HK-2 (cell line): Measurements from ENCODE around the gene ZNF839.
A peak's percentile ranks its signal among the peaks of the same experiment; 100 is the strongest.
"Not testable (repeated sequence)": the region's sequence is repeated elsewhere in the genome, so short reads cannot be mapped to it uniquely, and the experiment has no call there.

Experiments
- DNase-seq: peaks from one replicate; pipeline ENCODE4 v3.0.0-alpha.2; 2018; ENCODE audit not compliant: unreplicated experiment

The ZNF839 gene

GRCh38 chr14:102319351-102320032, at the start of gene ZNF839:
TSS of gene ZNF839 (plus strand) at chr14:102319746. CDS start at chr14:102319766, 20 bp downstream.
- peak; percentile 90 for DNase-seq

GRCh38 chr14:102272392-102272791, 47.2 kb upstream of the ZNF839 start:
- DNase-seq: no peak

- DNase-seq: no peak
These were observed 43.7 kb upstream of the ZNF839 start for GRCh38 chr14:102275866-102276265.

GRCh38 chr14:102277874-102278630, 41.5 kb upstream of the ZNF839 start:
- DNase-seq: no peak

- DNase-seq: no peak
These were observed 41.0 kb upstream of the ZNF839 start for GRCh38 chr14:102278631-102278935.

- peak; percentile 36 for DNase-seq
These were observed 40.3 kb upstream of the ZNF839 start for GRCh38 chr14:102279282-102279681.

- peak; percentile 88 for DNase-seq
These were observed 39.7 kb upstream of the ZNF839 start for GRCh38 chr14:102279688-102280348.

DNA sequence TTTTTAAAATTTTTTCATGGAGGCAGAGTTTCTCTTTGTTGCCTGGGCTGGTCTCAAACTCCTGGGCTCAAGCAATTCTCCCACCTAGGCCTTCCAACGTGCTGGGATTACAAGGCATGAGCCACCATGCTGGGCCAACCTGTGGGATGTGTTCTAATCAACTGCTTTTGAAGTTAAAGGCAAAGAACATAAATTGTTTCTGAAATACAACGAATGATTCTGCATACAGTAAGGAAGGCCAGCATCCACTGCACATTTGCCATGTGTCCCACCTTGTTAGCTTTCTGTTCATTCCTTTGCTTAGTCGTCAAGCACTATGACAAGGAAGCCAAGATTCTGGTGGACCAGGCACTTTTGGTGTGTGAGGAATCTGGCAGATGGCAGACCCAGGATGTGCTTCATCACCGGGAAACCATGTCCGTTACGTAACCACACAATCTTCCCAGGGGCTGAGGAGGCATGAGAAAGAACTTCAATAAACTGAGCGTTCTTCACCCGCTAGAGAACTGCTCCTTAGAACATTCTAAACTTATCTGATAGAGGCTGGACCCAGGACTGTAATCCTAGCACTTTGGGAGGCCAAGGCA, 39.1 kb upstream of the ZNF839 start:
- peak; percentile 73 for DNase-seq

DNA sequence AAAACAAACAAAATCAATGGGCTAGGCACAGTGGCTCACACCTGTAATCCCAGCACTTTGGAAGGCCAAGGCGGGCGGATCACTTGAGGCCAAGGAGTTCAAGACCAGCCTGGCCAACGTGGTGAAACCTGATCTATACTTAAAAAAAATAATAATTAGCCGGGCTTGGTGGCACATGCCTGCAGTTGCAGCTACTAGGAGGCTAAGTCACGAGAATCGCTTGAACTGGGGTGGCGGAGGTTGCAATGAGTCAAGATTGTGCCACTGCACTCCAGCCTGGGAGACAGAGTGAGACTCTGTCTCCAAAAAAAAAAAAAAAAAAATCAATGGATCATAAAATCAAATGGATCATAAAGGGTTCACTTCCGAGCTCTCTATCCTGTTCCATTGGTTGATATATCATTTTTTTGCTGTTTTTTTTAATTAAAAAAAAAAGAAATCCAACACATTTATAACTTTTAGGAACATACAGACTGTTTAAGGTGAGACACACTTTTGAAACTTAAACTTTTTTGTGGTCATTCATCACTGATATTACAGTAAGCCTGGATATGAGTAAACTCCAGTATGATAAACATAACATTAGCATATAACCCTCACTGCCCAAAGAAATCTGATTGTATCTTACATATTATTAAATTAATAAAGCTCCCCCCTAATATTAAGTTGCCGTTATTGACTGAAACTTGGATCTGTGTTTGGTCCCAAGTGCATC, 36.6 kb upstream of the ZNF839 start:
- DNase-seq: peak; percentile 28

DNA sequence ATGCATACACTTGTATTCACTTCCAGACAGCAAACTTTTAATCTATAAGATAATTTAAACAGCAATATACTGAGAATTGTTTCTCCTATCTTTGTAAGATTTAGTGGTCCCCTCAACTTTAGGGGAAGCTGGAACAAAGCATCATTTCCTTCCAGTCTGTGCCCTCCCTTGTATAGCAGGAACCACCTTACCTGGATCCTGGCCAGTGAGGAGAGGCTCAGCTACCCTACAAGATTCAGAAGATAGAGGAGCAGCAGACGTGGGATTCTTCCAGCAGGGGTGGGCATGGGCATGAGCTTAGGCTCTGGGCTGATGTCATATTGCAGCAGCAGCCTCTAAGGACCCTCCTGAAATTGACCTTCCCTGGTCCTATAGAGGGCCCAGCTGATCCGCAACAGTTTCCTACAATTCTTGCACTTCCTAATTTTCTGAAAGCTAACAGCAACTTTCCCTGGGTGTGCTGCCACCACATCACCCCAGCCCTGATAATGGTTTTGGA, 35.9 kb upstream of the ZNF839 start:
- no peak for DNase-seq

DNA sequence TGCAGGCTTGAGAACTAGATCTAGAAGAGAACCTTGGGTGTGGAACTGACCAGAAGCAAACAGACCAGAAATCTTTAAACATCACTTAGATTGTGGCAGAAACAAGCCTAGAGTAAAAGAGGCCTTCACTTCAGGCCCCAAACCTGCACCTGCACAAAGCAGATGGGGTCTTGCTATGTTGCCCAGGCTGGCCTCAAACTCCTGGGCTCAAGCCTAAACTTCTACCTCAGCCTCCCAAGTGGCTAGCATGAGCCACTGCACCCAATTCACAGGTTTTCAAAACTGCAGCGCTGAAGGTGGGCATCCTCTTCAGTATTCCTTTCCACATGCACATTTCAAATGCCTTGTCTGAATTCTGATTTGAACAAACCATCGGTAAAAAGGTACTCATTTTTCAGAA, 34.4 kb upstream of the ZNF839 start:
- DNase-seq: no peak

DNA sequence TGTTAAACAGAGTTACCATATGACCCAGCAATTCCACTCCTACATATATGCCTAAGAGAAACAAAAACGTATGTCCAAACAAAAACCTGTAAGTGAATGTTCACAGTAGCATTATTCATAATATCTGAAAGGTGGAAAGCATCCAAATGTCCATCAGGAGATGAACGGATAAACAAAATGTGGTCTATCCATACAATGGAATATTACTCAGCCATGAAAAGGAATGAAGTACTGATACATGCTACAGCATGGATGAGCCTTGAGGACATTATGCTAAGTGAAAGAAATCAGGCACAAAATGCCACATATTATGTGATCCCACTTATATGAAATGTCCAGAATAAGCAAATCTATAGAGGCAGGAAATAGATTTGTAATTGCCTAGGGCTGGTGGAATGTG, 31.4 kb upstream of the ZNF839 start:
- no peak for DNase-seq

- DNase-seq: no peak
These were observed 27.1 kb upstream of the ZNF839 start for GRCh38 chr14:102292441-102292840.

- DNase-seq: no peak
These were observed 25.8 kb upstream of the ZNF839 start for GRCh38 chr14:102293781-102294180.

DNA sequence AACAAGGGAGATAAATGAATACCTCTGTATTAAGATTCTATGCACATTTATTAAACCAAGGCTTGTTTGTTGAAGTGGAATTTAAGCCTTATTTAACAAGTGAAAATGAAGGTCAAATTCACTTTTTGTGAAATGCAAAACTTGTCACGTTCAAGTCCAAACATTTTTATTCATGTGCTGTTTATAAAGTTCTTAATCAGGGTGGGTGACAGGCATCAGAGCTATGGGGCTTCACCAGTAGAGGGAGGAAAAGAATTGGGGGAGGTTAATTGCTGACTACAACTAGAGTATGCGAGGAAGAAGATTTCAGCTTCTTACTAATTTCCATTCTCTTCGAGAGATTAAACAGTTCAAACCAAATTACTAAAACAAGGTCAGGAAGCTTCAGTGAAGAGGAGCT, 24.3 kb upstream of the ZNF839 start:
- DNase-seq: no peak

GRCh38 chr14:102297436-102298170, 21.9 kb upstream of the ZNF839 start:
- no peak for DNase-seq

GRCh38 chr14:102298303-102299070, 21.1 kb upstream of the ZNF839 start:
- not testable (repeated sequence) for DNase-seq

GRCh38 chr14:102303664-102304063, 15.9 kb upstream of the ZNF839 start:
- no peak for DNase-seq

- DNase-seq: peak; percentile 98
These were observed 14.7 kb upstream of the ZNF839 start, which contains the start of gene MOK for GRCh38 chr14:102304611-102305506. TSS of gene MOK (minus strand) at chr14:102305164. CDS start at chr14:102304968, 196 bp downstream.
